ENCODE results near the gene MLLT3.

GRCh38 chr9:20343325-20343724, 279.0 kb downstream of the MLLT3 start:
- TF ChIP-seq TAF1 (IDR thresholded peaks at IDR 0.05; ENCODE audit: borderline replicate concordance, insufficient read depth, low read length) (no peak), POLR2AphosphoS5 (IDR thresholded peaks at IDR 0.05; ENCODE audit: low read depth, low read length) (no peak)

All from PFSK-1 (cell line).